PC-9 (cell line): ENCODE measurements around the gene PPARA.

Source experiments
- EZH2 ChIP-seq: fragments of 200-600 bp; sonication (generic); IDR thresholded peaks from 2 replicates; pipeline ENCODE4 v1.8.0; 2017; ENCODE audit warnings: antibody characterized with exemption, low read depth
- TF ChIP-seq, protein P1 (sequence below): fragments of 200-600 bp; sonication (generic); conservative IDR thresholded peaks from 2 replicates; pipeline ENCODE4 v1.6.1; 2017; ENCODE audit warnings: mixed run types, antibody characterized with exemption, mild to moderate bottlenecking, moderate library complexity

GRCh38 chr22:46102752-46103151, 47.6 kb upstream of the PPARA start:
- TF ChIP-seq, protein P1, sequence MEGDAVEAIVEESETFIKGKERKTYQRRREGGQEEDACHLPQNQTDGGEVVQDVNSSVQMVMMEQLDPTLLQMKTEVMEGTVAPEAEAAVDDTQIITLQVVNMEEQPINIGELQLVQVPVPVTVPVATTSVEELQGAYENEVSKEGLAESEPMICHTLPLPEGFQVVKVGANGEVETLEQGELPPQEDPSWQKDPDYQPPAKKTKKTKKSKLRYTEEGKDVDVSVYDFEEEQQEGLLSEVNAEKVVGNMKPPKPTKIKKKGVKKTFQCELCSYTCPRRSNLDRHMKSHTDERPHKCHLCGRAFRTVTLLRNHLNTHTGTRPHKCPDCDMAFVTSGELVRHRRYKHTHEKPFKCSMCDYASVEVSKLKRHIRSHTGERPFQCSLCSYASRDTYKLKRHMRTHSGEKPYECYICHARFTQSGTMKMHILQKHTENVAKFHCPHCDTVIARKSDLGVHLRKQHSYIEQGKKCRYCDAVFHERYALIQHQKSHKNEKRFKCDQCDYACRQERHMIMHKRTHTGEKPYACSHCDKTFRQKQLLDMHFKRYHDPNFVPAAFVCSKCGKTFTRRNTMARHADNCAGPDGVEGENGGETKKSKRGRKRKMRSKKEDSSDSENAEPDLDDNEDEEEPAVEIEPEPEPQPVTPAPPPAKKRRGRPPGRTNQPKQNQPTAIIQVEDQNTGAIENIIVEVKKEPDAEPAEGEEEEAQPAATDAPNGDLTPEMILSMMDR, result no peak
- TF ChIP-seq EZH2, result no peak
